ENCODE results near the gene PLXNA2. TPM values are rescaled to one million over a fixed set of nuclear protein-coding genes. Genes with fewer than 3 reads are reported as not detected.

Gene PLXNA2
- polyA plus RNA-seq, 1 of the 3 experiments (the other 2 are of a cell fraction) = 8.5 TPM

GRCh38 chr1:208248991-208249696, 5.0 kb upstream of the PLXNA2 start:
- Histone ChIP-seq H3K4me3 (ENCODE audit: low read depth in 2 of 2, low read length in 1 of 2) (no peak overlapping the region), H3K36me3 (replicated peaks in 1 of 2; ENCODE audit: control insufficient read depth in 1 of 2, insufficient read depth in 2 of 2, low read length in 1 of 2) (no peaks in the 10 kb centered on the region), H3F3A (replicated peaks; ENCODE audit: insufficient read depth) (peaks cover 7% of the 10 kb centered on the region), H3K79me2 (ENCODE audit: insufficient read depth) (no peaks in the 10 kb centered on the region), H3K4me2 (no peak overlapping the region), H3K9ac (no peak overlapping the region), H3K27me3 (ENCODE audit: insufficient read depth) (no peaks in the 10 kb centered on the region), H3K9me2 (no peaks in the 10 kb centered on the region), H3K9me3 (no peaks in the 10 kb centered on the region), H3K27ac (ENCODE audit: low read depth in 2 of 2, low read length in 1 of 2) (no peak overlapping the region), H2AFZ (ENCODE audit: low read depth) (no peak overlapping the region), H4K20me1 (ENCODE audit: insufficient read depth) (no peaks in the 10 kb centered on the region), H3K4me1 (ENCODE audit: control insufficient read depth in 1 of 2, insufficient read depth in 2 of 2, low read depth in 1 of 2, low read length in 1 of 2) (peaks cover 0 to 21% of the 10 kb centered on the region in 2 experiments; a peak in 2 of 4 replicates)
- WGBS (ENCODE audit: low lambda C conversion rate) = 85% methylated on average over 5 of the region's 5 CpGs
- DNase-seq = no peak
- POLR2A ChIA-PET = no interaction called here
- CTCF ChIA-PET = interaction anchor here (1.1 to 19.9 kb wide), 2 partner anchors 12 to 227 kb away, joined by 3 to 579 read pairs; no protein-coding TSS in a partner anchor
- TF ChIP-seq TCF12 (IDR thresholded peaks at IDR 0.05) (no peak), GATA2 (CRISPR knock-in tag; IDR thresholded peaks at IDR 0.05) (no peak), RXRA (IDR thresholded peaks at IDR 0.05; ENCODE audit: borderline replicate concordance, low read depth) (no peak), FOSL2 (IDR thresholded peaks at IDR 0.05; ENCODE audit: borderline replicate concordance, low read depth) (no peak), CTCF (IDR thresholded peaks at IDR 0.05) (no peak), FOXM1 (IDR thresholded peaks at IDR 0.05; ENCODE audit: low read depth) (no peak), NRF1 (IDR thresholded peaks at IDR 0.05; ENCODE audit: low read depth, low read length) (no peak), MEF2A (IDR thresholded peaks at IDR 0.05; ENCODE audit: borderline replicate concordance, low read depth) (no peak), USF2 (IDR thresholded peaks at IDR 0.05; ENCODE audit: borderline replicate concordance, low read depth, low read length) (no peak), REST (IDR thresholded peaks at IDR 0.05; ENCODE audit: low read depth, low read length) (no peak), EZH2phosphoT487 (IDR thresholded peaks at IDR 0.05; ENCODE audit: borderline replicate concordance, low read depth) (no peak), MAX (IDR thresholded peaks at IDR 0.05; ENCODE audit: low read depth) (no peak)

All from SK-N-SH (cell line).